K562 (cell line): ENCODE results near the gene C16orf96. TPM values are rescaled to one million over a fixed set of nuclear protein-coding genes. Genes with fewer than 3 reads are reported as not detected.

Experiments used
- E2F1 ChIP-seq: sonication (generic); formaldehyde crosslinking; IDR thresholded peaks from 2 replicates; pipeline ENCODE4 v1.8.1; 2023; ENCODE audit warnings: mild to moderate bottlenecking, missing genetic modification reagents, moderate library complexity
- FOXP4 ChIP-seq: sonication (generic); formaldehyde crosslinking; IDR thresholded peaks from 2 replicates; pipeline ENCODE4 v1.8.0; 2022; ENCODE audit warnings: mild to moderate bottlenecking, missing genetic modification reagents, borderline replicate concordance
- HDAC1 ChIP-seq, 2 experiments: fragments of 450-650 bp; IDR thresholded peaks; 2 replicates each; pipeline ENCODE4 v1.6.1; 2016 to 2017; ENCODE audit warnings: inconsistent platforms in 1 of 2, mild to moderate bottlenecking in 1 of 2, moderate library complexity in 1 of 2
- PREB ChIP-seq: sonication (generic); formaldehyde crosslinking; IDR thresholded peaks from 2 replicates; pipeline ENCODE4 v1.8.1; 2023; ENCODE audit warnings: mild to moderate bottlenecking, missing genetic modification reagents
- SAFB2 ChIP-seq: fragments of 200-400 bp; formaldehyde crosslinking; IDR thresholded peaks from 2 replicates; pipeline ENCODE4 v1.6.1; 2018; ENCODE audit warnings: borderline replicate concordance, low read length, low read depth, moderate library complexity; ENCODE audit not compliant: severe bottlenecking
- TFAM ChIP-seq: fragments of 250-450 bp; sonication (Bioruptor Pico); conservative IDR thresholded peaks from 2 replicates; pipeline ENCODE4 v1.5.0; 2021; ENCODE audit warnings: mild to moderate bottlenecking, moderate library complexity
- TFAP4 ChIP-seq: sonication (generic); formaldehyde crosslinking; IDR thresholded peaks from 2 replicates; pipeline ENCODE4 v1.8.0; 2022; ENCODE audit warnings: missing genetic modification reagents, mild to moderate bottlenecking, moderate library complexity, borderline replicate concordance
- ZNF324 ChIP-seq: fragments of 250-450 bp; sonication (Bioruptor Pico); IDR thresholded peaks from 2 replicates; pipeline ENCODE4 v1.4.0; 2020; ENCODE audit warnings: mild to moderate bottlenecking
- polyA plus RNA-seq, 8 experiments: library from polyadenylated mRNA; depleted of rRNA in 4 of 8; stranded (reverse) in 5 of 8; unstranded in 3 of 8; fragments of >200 nt; fragmentation: Nextera tagmentation in 2 of 8; fragmentation: Illumina TruSeq in 1 of 8; extraction: Ambion mirVana in 2 of 8; extraction: Trizol in 1 of 8; gene quantifications; 2 replicates each; pipeline versions ENCODE4 v1.2.1 to v1.2.3, GENCODE V29; 2011 to 2014; ENCODE audit warnings: inconsistent platforms in 1 of 8, missing spikeins in 1 of 8
- total RNA-seq, 7 experiments: library from RNA; depleted of rRNA in 6 of 7; stranded (reverse); fragments of >200 nt in 6 of 7; fragmentation: Illumina TruSeq in 2 of 7; extraction: Trizol in 2 of 7; gene quantifications; 2 replicates each; pipeline versions ENCODE4 v1.2.1 to v1.2.3, GENCODE V29; 2011 to 2021; ENCODE audit warnings: low replicate concordance in 1 of 7

C16orf96 gene
- total and polyA plus RNA-seq, 9 of the 15 experiments (the other 6 are each of a cell fraction or from before 2014, with no cell fraction given): not detected

DNA sequence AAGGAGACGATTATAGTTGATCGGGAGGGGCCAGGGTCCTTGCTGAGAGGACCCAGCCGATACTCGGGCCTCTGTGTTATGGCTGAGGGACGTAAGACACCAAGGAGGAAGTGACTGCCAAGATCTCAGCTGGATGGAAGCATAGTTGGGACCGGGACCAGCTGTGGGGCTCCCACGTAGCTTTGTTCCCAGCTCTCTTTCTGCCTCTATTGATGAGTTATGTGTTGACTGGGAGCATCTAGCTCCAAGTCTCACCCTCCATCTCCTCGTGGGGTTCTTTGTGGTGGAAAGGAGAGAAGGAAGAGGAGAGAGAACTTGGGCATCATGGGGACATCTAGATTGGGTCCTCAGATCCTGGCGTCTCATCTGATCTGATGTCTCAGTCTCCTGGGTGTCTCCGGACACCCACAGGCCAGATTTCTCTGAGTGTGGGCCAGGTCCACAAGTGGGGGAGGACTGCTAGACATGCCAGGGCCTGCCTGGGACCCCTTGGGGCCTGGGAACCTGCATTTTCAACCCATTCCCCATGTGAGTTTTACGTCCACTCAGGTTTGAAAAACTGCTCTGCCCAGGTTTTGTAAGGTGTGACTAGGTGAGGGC lies 69.5 kb downstream of the C16orf96 start (continued):
- no peak for TF ChIP-seq E2F1
- TF ChIP-seq ZNF324 (CRISPR knock-in tag): no peak
- no peak for TF ChIP-seq HDAC1 (IDR thresholded peaks at IDR 0.05)
- TF ChIP-seq SAFB2: no peak
- TF ChIP-seq FOXP4 (CRISPR knock-in tag): no peak
- TF ChIP-seq PREB (CRISPR knock-in tag): no peak
- TF ChIP-seq TFAM (CRISPR knock-in tag): no peak
- TF ChIP-seq TFAP4: 0 out of 2 replicates have a peak, but pooled peaks have one; percentile 32
